GM18868 (cell line): ENCODE results near the gene PEAK1.
"Not testable (repeated sequence)": the region's sequence is repeated elsewhere in the genome, so short reads cannot be mapped to it uniquely, and the experiment has no call there.

Experiments
- ATAC-seq: cut with Tn5 transposase; IDR thresholded peaks from one replicate; pipeline ENCODE4 v1.9.1; 2021; ENCODE audit warnings: mild to moderate bottlenecking, moderate library complexity; ENCODE audit not compliant: unreplicated experiment

The PEAK1 gene

DNA sequence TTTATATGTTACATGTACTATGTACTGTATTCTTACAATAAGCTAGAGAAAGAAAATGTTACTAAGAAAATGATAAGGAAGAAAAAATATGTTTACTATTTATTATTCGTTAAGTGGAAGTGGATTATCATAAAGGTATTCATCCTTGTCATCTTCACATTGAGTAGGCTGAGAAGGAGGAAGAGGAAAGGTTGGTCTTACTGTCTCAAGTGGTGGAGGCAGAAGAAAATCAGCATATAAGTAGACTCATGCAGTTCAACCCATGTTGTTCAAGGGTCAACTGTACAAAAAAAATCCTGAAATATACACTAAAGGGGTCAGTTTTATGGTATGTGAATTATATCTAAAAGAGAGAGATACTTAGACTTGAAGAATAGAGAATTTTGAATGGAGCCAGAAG, 6.5 kb upstream of the PEAK1 start:
- no peak for ATAC-seq

DNA sequence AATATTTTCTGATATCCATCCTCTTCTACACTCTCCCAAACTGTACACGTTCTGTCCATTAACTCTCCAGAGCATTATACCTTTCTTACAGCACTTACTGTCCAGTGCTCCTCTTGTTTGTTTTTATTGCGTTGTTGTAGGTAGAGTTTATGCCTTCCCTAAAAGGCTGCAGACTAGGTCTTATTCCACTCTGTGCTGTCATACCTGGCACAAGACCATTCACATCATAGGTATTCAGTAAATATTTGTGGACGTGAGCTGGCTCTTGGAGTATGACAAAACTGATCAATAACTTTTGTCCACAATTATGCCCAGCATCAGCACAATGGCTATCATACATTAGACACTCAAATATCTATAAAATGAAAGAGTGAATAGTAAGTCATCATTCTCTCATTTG, 5.2 kb upstream of the PEAK1 start:
- no peak for ATAC-seq

DNA sequence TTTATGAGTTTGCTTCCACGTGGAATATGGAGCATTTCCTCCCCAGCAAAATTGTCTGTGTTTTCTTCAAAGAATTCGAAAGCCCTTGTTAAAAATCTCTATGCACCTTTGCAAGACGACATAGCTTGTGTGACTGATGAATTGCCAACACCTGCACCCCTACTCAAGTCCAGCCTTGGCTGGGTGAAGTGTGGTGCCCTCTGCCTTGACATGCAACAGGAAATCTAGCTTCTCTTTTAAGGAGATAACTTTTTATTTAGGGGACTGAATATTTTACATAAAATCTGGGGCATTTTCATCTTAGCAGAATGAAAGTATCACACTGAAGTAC, 1.4 kb upstream of the PEAK1 start:
- no peak for ATAC-seq

DNA sequence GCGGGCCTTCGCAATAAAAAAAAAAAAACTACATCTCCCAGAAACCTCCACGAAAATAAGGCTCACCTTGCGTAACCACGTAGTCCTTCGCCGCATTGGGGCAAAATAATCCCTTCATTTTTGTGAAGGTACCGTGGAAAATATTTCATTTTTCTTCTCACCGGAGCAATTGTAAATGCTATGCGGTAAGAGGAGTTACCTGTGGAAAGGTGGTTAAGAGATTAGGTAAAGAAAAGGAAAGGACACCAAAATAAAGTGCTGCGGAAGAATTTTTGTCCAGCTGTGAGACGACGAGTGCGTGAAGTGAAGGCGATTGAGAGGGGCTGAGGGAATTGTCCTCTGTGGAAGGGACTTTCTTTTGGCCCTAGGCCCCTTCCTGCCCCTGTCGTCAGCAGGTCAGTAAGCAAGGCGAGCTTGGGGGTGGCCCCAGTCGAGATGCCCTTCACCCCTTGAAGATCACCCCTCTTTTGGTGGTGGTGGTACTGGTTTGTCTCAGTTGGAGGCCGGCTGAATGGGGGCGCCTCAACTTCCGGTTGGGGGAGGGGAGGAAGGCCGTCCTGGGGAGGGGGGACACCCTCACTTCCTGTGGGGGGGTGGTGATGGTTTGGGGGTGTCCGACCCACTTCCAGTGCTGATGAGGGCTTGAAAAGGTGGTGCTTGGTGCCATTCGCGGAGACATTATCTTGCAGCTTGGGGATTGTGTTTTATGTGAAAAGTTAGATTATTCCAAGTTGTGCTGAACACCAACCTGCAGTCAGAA, 886 bp upstream of the PEAK1 start, which contains the start of gene HMG20A:
TSS of gene HMG20A (plus strand) at position 279 of the 760 bp plus-strand sequence. CDS start 37,520 bp downstream, outside the sequence.
- ATAC-seq: peak; percentile 35

DNA sequence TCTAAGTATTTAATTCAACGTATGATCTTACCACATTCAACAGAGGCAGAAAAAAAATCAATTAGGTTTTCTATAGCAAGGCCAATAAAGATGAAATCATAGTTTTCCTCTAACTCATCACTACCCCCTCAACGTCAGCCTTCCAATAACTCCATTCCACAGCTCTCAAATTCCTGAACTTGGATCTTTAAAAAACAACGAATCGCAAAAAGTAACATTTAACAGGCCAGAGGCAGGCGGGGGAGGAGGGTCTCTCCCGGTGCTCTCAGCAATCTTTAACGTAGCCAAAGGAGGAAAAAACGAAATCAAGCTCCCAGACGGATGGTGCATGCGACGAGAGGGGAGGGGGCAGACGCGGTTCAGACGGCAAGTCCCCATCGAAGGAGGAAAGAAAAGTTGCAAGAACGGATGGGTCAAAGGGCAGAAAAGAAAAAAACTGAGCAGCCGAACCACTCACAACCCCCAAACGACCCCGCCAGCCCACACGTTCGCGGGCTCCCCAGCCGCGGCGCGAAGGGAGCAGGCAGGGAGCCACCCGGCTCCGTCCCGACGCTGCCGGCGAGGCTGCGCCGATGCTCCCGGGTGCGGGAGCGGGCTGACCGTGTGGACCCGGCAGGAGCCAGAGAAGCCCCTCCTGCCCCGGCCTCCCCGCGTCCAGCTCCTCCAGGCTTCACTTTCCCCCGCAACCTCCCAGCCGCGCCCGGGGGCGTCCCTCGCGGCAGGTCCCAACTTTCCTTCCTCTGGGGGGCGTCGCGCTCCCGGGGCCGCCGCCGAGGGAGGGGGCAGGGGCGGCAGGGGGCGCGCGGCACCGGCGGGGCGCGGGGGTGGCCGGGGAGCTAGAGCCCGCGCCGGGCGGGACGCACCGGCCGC, 703 bp downstream of the PEAK1 start:
- ATAC-seq: peak; percentile 18

DNA sequence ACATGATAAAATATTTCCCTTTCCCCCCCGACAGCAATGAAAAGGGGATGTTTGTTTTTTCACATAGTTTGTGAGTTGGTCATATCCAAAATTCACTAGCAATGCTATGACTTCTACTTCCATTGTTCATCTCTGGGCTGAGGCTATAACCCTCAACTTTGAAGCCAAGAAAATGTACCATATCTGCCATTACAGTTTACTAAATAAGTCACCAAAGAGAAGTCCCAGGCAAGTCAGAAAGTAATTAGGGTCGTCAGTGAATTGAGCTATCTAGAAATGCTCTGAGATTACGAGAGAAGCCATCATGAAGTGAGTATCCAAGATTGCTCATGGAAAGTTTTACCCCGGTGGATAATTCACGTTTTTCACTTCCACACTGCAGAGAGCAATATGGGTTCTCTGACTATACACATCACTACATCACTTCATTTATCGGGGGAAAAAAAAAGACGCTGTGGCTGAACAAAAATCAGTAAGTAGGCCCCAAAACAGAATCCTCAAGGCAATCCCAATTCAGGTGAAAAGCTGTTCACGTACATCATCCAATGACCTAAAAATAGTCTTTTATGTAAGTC, 1.4 kb downstream of the PEAK1 start:
- ATAC-seq: no peak

DNA sequence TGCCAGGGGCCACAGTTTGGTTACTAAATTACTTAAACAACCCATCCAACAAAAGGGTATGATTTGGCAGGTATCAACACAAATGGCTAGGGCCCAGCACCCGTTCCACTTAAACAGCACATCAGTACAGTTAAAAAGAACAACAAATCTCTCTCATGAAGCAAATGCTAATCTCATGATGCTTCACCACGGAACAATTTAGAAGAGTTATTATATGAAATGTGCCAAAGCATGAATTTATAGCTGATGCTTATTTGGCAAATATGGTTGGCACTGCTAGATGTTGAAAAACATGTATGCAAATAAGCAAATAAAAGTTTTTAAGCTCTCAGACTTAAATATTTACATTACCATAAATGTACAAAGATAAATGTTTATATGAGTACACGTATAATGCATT, 2.3 kb downstream of the PEAK1 start:
- no peak for ATAC-seq

DNA sequence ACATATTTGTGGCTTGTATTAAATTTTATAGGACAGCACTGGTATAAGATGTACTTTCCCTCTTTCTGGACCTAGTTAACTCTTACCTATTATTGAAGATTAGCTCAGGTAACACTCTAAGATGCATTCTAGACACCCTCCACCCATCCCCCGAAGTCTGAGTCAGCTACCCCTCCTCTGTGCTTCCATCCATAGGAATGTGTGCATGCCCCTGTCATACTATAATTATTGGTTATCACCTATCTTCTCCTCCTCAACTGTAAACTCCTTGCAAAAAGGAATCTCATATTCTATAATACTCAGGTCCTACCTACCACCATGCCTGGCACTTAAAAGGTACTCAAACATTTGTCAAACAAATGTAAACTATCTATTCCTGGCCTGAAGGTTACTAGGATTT, 3.0 kb downstream of the PEAK1 start:
- no peak for ATAC-seq

DNA sequence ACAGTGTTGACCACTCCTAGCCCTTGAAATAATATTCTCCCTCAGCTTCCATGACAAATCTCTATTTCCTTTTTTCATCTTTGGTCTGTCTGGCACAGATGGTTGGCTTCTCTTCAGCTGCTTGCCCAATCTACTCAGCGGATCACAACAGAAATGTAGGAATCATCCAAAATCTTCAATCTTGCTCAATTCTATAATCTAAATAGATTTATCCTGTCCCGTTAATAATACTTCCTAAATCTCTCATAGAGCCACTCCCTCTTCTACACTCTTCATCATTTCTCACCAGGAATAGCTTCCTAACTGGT, 3.8 kb downstream of the PEAK1 start:
- no peak for ATAC-seq

DNA sequence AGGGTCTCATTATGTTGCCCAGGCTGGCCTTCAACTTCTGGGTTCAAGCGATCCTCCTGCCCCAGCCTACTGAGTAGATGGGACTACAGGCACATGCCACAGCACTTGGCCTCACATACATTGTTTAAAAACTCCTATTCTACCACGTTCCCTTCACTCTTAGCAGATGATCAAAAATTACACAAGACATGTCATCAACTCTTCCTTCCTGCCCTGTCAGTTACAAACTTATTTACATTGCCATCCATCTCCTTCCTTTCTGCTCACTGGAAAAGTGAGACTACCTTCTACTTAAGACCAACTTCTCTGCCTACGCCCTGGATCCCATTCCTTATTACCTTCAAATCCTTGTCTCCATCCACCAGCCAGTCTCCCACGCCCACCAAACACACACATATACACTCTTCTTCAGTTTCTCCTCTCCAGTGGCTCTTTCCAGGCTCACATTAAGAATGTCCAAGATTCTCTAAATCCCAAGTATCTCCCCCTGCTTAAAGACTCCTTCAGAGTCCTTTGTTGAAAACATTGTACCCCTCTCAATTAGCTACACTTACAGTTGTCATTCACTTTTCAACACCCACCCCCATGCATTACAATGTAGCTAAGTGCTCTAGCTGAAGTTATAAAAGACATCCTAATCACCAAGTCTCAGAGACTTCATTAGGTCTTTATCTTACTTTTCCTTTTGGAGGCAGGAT, 4.3 kb downstream of the PEAK1 start:
- ATAC-seq: no peak

DNA sequence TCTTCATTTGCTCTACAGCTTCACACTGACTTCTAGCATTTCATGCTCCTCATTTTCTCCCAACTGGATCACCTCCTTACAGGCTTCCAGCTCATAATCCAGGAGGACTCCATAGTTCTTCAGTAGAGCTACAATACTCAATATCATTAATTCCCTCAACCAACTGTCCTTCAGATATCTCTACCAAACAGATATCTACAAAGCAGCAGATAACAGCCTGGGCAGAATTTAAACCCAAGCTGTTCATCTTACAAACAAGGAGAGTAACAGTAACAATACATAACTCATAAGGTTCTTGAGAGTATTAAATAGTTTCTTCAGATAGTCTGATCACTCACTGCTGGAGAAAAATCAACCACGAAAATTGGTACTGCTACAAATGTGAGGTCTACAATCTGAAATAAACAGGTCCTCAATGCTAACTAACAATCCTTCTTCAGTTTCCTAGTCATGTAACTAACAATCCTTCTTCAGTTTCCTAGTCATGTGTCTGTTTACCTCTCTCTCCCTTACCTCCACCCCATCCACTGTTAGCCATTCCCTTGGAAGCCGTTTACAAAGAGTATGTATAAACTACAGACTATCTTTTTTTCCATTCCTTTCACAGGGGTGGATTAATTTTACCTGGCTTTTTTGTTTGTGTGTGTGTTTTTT, 5.0 kb downstream of the PEAK1 start:
- ATAC-seq: no peak

DNA sequence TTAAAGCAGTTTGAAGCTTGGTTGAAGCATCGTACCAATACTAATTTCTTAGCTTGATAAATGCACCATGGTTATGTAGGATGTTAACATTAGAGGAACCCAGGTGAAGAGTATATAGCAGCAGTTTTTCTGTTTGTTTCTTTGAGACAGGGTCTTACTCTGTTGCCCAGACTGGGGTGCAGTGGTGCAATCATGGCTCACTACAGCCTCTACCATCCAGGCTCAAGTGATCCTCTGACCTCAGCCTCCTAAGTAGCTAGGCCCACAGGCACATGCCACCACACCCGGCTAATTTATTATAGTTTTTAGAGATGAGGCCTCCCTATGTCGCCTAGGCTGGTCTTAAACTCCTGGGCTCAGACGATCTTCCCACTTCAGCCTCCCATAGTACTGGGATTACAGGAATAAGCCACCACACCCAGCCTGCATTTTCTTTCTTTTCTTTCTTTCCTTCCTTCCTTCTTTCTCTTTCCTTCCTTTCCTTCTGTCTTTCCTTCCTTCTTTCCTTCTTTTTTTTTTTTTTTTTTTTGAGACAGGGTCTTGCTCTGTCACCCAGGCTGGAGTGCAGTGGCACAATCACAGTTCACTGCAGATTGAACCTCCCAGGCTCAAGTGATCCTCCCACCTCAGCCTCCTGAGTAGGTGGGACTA, 6.1 kb downstream of the PEAK1 start:
- ATAC-seq: no peak

DNA sequence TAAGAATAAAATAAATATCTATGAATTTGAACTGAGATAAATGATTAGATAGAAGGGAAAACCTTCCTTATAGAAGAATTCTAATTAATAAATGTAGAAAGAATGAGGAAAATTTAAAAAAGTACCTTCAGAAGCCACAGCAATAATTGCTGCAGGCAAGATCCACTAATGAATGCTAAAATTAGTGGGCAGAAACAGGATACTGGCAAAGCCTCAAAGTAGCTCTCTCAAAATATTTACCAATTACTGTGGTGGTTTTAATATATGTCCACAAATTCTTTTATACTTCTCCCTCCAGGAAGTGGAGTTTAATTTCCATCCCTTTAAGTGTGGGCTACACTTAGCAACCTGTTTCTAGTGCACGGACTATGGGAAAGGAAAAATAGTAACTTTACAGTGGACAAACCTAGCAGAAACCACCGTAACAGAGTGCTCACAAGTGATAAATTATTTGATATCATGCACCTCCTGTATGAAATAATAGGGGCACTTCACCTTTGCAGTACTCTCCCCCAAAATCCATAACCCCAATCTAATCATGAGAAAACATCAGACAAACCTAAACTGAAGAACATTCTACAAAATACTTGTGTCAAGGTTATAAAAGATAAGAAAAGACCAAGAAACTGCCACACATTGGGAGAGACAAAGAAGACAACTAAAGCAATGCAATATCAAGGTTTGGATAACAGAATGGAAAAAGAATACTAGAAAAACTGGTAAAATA, 6.8 kb downstream of the PEAK1 start:
- ATAC-seq: no peak

DNA sequence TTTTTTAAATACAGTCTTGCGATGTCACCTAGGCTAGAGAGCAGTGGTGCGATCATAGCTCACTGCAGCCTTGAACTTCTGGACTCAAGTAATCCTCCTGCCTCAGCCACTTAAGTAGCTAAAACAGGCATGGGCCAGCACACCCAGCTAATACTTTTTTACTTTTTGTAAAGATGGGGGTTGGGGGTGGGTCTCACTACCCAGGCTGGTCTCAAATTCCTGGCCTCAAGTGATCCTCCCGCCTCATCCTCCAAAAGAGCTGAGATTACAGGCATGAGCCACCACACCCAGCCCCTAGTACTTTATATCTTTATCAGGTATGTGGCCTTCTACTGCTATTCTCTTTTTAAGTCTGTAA, 8.3 kb downstream of the PEAK1 start:
- ATAC-seq: no peak

DNA sequence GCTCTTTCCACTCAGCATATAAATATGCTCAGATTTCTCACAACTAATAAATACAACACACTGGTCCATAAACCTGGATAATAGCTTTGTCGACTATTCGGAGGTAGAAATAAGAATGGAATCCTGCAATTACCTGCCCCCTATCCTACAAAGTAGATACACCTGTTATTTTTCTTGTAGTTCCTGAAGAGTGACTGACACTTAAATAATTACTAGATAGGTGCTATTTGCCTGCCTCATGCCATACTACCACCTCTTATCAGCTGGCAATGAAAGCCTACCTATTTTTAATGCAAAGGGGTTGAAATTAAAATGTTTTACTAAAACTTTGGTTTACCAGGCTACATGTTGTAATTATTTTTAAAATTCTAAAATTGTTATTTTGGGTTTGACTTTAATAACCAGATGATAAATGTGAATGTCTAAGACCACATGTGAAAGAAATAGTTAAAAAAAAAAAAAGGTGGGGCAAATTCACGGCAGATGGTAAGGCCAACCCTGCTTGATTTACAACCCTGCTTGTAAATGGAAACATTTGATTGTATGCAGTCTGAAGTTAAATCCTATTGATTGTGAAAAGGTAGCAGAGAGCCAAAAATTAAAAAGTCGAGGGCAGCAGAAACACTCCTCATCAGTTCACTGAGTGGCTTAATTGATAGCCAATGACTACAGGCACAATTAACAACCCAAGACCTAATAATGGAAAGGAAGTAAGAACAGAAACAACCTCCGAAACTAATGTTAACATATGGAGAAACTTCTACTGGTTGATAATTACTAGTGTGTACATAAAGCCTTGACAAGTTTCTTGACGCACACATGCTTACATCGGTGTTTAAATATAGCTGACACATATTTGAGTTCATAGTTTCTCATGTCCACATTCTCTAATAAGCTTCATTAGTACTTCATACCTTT, 8.9 kb downstream of the PEAK1 start:
- ATAC-seq: no peak

DNA sequence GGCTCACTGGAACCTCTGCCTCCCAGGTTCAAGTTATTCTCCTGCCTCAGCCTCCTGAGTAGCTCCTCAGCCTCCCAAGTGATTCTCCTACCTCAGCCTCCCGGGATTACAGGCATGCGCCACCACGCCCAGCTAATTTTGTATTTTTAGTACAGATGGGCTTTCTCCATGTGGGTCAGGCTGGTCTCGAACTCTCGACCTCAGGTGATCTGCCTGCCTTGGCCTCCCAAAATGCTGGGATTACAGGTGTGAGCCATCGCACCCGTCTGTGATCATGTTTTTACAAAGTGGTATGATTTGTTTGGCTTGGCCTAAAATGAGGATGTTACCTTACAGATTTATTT, 9.8 kb downstream of the PEAK1 start:
- not testable (repeated sequence) for ATAC-seq

DNA sequence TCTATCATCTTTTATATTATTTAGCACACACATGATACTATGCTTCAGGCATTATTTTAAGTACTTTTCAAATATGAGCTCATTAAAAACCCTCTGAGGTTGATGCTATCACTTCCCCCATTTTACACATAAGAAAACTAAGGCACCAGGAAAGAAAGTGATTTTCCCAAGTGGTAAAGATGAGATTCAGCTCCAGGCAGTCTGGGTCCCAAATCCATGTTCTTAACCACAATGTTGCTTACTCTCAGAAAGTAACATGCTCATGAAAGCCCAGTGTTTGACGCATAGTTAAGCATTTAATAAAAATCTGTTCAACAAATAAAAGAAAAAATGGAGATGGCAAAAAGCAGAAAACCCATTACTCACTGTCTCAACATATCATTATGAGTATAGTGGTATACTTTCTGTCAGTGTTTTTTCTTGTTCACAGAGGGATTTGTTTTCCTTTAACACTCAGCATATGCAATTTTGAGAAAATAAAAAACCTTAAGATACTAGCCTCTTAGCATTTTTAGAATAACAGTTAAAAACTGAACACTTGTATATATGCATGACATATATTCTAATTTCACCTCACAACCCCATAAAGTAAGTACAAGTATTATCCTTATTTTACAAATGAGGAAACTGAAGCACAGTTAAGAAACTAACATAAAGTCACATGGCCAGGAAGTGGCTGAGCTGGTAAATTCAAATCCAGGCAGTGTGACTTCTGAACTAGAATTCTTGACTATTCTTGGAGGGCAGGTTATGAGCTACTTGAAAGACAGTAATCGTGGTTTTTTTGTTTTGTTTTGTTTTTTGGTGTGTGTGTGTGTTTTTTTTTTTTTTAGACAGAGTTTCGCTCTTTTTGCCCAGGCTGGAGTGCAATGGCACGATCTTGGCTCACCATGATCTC, 10.4 kb downstream of the PEAK1 start:
- ATAC-seq: no peak

DNA sequence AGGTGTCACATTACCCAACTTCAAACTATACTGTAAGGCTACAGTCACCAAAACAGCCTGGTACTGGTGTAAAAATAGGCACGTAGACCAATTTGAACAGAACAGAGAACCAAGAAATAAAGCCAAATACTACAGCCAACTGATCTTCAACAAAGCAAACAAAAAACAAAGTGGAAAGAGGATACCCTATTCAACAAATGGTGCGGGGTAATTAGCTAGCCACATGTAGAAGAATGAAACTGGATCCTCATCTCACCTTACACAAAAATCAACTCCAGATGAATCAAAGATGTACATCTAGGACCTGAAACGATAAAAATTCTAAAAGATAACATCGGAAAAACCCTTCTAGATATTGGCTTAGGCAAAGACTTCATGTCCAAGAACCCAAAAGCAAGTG, 13.1 kb downstream of the PEAK1 start:
- ATAC-seq: no peak
